NCI-H2107 (cell line): ENCODE results near the gene DLK1.
A peak's percentile ranks its signal among the peaks of the same experiment; 100 is the strongest.

ENCODE experiments used
- DNase-seq: peaks from one replicate; lab custom pipeline; 2025; lab: John Stamatoyannopoulos, UW

The DLK1 gene

GRCh38 chr14:100778526-100778882 is 51.8 kb downstream of the DLK1 start:
- no peak for DNase-seq

GRCh38 chr14:100778951-100779690 is 52.4 kb downstream of the DLK1 start:
- DNase-seq = no peak

GRCh38 chr14:100779691-100780080 is 53.0 kb downstream of the DLK1 start:
- no peak for DNase-seq

- no peak for DNase-seq
Observed at GRCh38 chr14:100780246-100780645, 53.6 kb downstream of the DLK1 start.

GRCh38 chr14:100780646-100781355 is 54.1 kb downstream of the DLK1 start:
- no peak for DNase-seq

- DNase-seq = no peak
Observed at GRCh38 chr14:100781952-100782351, 55.3 kb downstream of the DLK1 start.

- DNase-seq = no peak
Observed at GRCh38 chr14:100782516-100783320, 56.0 kb downstream of the DLK1 start.

- DNase-seq = peak; percentile 66
Observed at GRCh38 chr14:100783630-100784370, 57.1 kb downstream of the DLK1 start.

GRCh38 chr14:100784523-100785337 is 58.0 kb downstream of the DLK1 start:
- DNase-seq = no peak

- no peak for DNase-seq
Observed at GRCh38 chr14:100785338-100785615, 58.6 kb downstream of the DLK1 start.

- no peak for DNase-seq
Observed at GRCh38 chr14:100785626-100786025, 58.9 kb downstream of the DLK1 start.

- DNase-seq = no peak
Observed at GRCh38 chr14:100786131-100786530, 59.4 kb downstream of the DLK1 start.

GRCh38 chr14:100786576-100787219 is 60.0 kb downstream of the DLK1 start:
- DNase-seq = no peak

GRCh38 chr14:100787659-100788058 is 61.0 kb downstream of the DLK1 start:
- no peak for DNase-seq
